RWPE2 (cell line): ENCODE measurements around the gene LITAF.
"Not testable (repeated sequence)": the region's sequence is repeated elsewhere in the genome, so short reads cannot be mapped to it uniquely, and the experiment has no call there.

Experiments used
- ATAC-seq: fragments of 200-7000 bp; cut with Tn5 transposase; 3 replicates; pipeline ENCODE4 v1.9.1; 2021; ENCODE audit warnings: low read depth
- DNase-seq: peaks from one replicate; pipeline ENCODE4 v3.0.0-alpha.2; 2020; ENCODE audit warnings: low spot score
- H3K27ac ChIP-seq: fragments of 450-650 bp; 2 replicates; pipeline ENCODE4 v1.5.1; 2017; ENCODE audit warnings: mild to moderate bottlenecking; ENCODE audit not compliant: poor library complexity, severe bottlenecking
- H3K27me3 ChIP-seq: fragments of 250-450 bp; sonication (Bioruptor Pico); 2 replicates; pipeline ENCODE4 v1.5.1; 2021; ENCODE audit warnings: mild to moderate bottlenecking, moderate library complexity; ENCODE audit not compliant: insufficient read depth, poor library complexity, severe bottlenecking
- H3K36me3 ChIP-seq: fragments of 250-450 bp; sonication (Bioruptor Pico); 2 replicates; pipeline ENCODE4 v1.5.1; 2020; ENCODE audit warnings: low read depth, mild to moderate bottlenecking, moderate library complexity
- H3K4me1 ChIP-seq: fragments of 250-450 bp; sonication (Bioruptor Pico); 2 replicates; pipeline ENCODE4 v1.5.1; 2021; ENCODE audit warnings: mild to moderate bottlenecking, moderate library complexity; ENCODE audit not compliant: insufficient read depth, poor library complexity, severe bottlenecking
- H3K4me3 ChIP-seq: fragments of 250-450 bp; sonication (Bioruptor Pico); 2 replicates; pipeline ENCODE4 v1.5.1; 2021; ENCODE audit warnings: mild to moderate bottlenecking, moderate library complexity; ENCODE audit not compliant: severe bottlenecking
- H3K9me3 ChIP-seq: fragments of 250-450 bp; sonication (Bioruptor Pico); 2 replicates; pipeline ENCODE4 v1.5.1; 2021; ENCODE audit warnings: mild to moderate bottlenecking, moderate library complexity; ENCODE audit not compliant: severe bottlenecking
- TF ChIP-seq, protein P1 (sequence below): fragments of 450-650 bp; IDR thresholded peaks from one replicate; pipeline ENCODE4 v1.5.1; 2017; ENCODE audit warnings: mild to moderate bottlenecking, moderate library complexity; ENCODE audit not compliant: poor library complexity, severe bottlenecking

Gene LITAF

DNA sequence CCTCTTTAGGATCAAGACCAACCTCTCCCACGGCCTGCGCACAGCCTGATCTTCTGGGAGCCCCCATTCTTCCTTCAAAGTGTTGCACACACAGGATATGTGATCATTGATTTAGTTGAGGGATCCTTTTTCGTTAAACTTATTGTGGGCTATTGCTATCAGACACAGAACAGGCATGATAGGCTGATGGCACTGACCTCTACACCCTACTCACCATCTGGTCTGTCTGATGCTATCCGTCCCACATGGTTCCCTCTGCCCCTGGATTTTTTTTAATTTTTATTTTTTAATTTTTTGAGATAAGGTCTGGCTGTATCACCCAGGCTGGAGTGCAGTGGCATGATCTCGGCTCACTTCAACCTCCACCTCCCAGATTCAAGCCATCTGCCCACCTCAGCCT is 19.2 kb upstream of the LITAF start:
- H3K27me3 ChIP-seq: no peaks in the 10 kb centered on the region
- H3K27ac ChIP-seq: no peak overlapping the region
- H3K9me3 ChIP-seq: no peaks in the 10 kb centered on the region
- ATAC-seq (no peak), DNase-seq (no peak)
- H3K4me3 ChIP-seq: no peak overlapping the region
- TF ChIP-seq, protein P1, sequence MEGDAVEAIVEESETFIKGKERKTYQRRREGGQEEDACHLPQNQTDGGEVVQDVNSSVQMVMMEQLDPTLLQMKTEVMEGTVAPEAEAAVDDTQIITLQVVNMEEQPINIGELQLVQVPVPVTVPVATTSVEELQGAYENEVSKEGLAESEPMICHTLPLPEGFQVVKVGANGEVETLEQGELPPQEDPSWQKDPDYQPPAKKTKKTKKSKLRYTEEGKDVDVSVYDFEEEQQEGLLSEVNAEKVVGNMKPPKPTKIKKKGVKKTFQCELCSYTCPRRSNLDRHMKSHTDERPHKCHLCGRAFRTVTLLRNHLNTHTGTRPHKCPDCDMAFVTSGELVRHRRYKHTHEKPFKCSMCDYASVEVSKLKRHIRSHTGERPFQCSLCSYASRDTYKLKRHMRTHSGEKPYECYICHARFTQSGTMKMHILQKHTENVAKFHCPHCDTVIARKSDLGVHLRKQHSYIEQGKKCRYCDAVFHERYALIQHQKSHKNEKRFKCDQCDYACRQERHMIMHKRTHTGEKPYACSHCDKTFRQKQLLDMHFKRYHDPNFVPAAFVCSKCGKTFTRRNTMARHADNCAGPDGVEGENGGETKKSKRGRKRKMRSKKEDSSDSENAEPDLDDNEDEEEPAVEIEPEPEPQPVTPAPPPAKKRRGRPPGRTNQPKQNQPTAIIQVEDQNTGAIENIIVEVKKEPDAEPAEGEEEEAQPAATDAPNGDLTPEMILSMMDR: no peak
- no peaks in the 10 kb centered on the region for H3K4me1 ChIP-seq
- H3K36me3 ChIP-seq: no peaks in the 10 kb centered on the region

DNA sequence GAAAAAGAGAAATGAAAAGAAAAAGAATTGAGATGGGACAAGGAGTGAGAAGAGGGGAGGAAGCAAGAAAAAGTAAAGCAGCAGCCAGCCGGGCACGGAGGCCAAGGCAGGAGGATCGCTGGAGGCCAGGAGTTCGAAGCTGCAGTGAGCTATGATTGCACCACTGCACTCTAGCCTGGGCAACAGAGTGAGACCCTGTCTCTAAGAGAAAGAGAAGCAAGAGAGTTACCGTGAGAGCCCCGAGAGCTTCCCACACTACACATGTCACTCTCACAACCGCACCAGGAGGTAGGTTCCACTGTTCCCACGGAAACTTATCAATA is 18.8 kb upstream of the LITAF start:
- H3K4me1 ChIP-seq: no peaks in the 10 kb centered on the region
- H3K36me3 ChIP-seq: no peaks in the 10 kb centered on the region
- H3K27me3 ChIP-seq: no peaks in the 10 kb centered on the region
- no peak overlapping the region for H3K4me3 ChIP-seq
- H3K27ac ChIP-seq: no peak overlapping the region
- DNase-seq (no peak), ATAC-seq (no peak)
- TF ChIP-seq, protein P1: no peak
- no peaks in the 10 kb centered on the region for H3K9me3 ChIP-seq

- H3K27me3 ChIP-seq: no peaks in the 10 kb centered on the region
- no peaks in the 10 kb centered on the region for H3K9me3 ChIP-seq
- H3K4me3 ChIP-seq: no peak overlapping the region
- DNase-seq (no peak), ATAC-seq (no peak)
- TF ChIP-seq, protein P1: no peak
- no peaks in the 10 kb centered on the region for H3K4me1 ChIP-seq
- no peaks in the 10 kb centered on the region for H3K36me3 ChIP-seq
- H3K27ac ChIP-seq: no peak overlapping the region
These were observed 18.3 kb upstream of the LITAF start for GRCh38 chr16:11604783-11605563.

DNA sequence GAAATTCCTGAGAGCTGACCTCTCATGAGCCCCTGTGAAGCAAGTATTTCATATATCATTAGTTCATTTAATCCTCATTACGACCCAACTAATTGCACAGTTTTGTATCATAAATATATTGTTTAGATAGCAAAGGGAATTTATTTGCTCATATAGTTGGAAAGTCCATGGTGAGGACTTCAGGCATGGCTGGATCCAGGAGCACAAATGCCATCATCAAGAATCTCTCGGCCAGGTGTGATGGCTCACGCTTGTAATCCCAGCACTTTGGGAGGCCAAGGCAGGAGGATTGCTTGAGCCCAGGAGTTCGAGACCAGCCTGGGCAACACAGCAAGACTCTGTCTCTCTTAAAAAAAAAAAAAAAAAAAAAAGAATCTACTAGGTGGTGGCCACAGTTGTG is 17.6 kb upstream of the LITAF start:
- not testable (repeated sequence) for H3K9me3 ChIP-seq, H3K36me3 ChIP-seq, DNase-seq, H3K27me3 ChIP-seq, H3K4me3 ChIP-seq, H3K4me1 ChIP-seq, ATAC-seq, H3K27ac ChIP-seq

DNA sequence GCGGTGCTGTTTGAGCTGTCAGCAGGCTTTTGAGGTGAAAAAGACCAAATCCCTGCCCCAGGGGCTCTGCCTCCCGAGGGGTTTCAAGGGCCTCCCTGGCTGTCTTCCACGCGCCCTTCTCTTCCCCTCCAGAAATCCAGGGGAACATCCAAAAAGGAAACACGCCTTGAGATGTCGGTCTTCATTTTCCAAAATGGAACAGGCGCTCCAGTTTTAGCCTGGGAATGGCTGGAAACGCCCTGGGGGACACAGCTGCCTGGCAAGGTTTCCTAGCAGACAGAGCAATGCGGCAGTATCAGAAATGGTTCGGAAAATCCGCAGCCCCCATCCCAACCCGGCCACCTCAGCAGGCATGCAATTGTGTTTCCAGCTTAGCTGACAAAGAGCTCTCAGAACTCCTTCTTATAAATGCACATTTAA is 16.6 kb upstream of the LITAF start:
- Histone ChIP-seq H3K27me3 (no peaks in the 10 kb centered on the region), H3K27ac (no peak overlapping the region), H3K4me1 (no peaks in the 10 kb centered on the region), H3K4me3 (no peak overlapping the region), H3K36me3 (no peaks in the 10 kb centered on the region), H3K9me3 (no peaks in the 10 kb centered on the region)
- no peak for ATAC-seq
- TF ChIP-seq, protein P1: no peak
- no peak for DNase-seq
